ENCODE measurements around the gene OS9.
A peak's percentile ranks its signal among the peaks of the same experiment; 100 is the strongest.

The OS9 gene

DNA sequence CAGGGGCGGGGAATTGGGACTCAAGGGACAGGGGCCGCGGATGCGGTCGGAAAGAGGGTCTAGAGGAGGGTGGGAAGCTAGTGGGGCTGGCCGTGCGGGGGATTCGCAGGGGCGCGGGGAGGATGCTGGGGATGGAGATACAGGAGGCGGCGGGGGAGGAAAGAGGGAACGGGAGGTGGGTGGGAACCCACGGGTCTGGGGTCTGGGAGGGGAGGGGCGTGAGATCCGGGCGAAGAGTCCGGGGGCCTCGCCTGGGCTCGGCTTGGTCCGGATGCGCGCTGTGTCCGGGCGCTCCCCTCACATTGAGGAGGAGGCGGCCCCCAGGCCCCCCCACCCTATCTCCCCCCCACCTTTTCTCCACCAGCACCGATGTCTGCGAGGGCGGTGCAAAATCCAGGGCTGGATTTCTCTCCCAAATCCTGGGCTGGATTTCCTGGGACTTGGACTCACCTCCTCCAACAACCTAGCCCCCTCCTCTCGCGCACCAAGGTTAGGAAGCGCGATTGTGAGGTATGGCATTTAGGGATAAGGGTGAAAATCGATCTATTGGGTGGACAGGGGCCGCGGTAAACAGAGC is 44.8 kb downstream of the OS9 start, which contains the start of gene AGAP2 (continued):
- peak; percentile 54 for TF ChIP-seq ZBTB11 (tag by site-specific recombination; conservative IDR thresholded peaks at IDR 0.05; ENCODE audit: low read depth)
- peak; percentile 95 for TF ChIP-seq EGR2 (tag by site-specific recombination; IDR thresholded peaks at IDR 0.05; ENCODE audit: low read depth)
- TF ChIP-seq ZNF169 (tag by site-specific recombination; IDR thresholded peaks at IDR 0.05): no peak
- TF ChIP-seq KLF9 (tag by site-specific recombination; IDR thresholded peaks at IDR 0.05; ENCODE audit: low read depth): peak; percentile 48
- no peak for TF ChIP-seq ZNF221 (tag by site-specific recombination; IDR thresholded peaks at IDR 0.05; ENCODE audit: borderline replicate concordance)
- peak; percentile 57; the same call in 1 of the 2 replicates for TF ChIP-seq ZNF629 (tag by site-specific recombination; IDR thresholded peaks at IDR 0.05)
- TF ChIP-seq ZNF341 (tag by site-specific recombination; IDR thresholded peaks at IDR 0.05; ENCODE audit: low read depth): no peak
- TF ChIP-seq ZNF76 (tag by site-specific recombination; IDR thresholded peaks at IDR 0.05; ENCODE audit: borderline replicate concordance, low read depth): peak; percentile 56; the same call in 1 of the 2 replicates
- TF ChIP-seq ZNF830 (tag by site-specific recombination; IDR thresholded peaks at IDR 0.05; ENCODE audit: low read depth): no peak
- TF ChIP-seq MYNN (tag by site-specific recombination; IDR thresholded peaks at IDR 0.05; ENCODE audit: borderline replicate concordance): no peak
- no peak for TF ChIP-seq SCRT1 (tag by site-specific recombination; IDR thresholded peaks at IDR 0.05; ENCODE audit: borderline replicate concordance)
- TF ChIP-seq ZNF140 (tag by site-specific recombination; IDR thresholded peaks at IDR 0.05): no peak
- TF ChIP-seq MEIS1 (CRISPR knock-in tag; IDR thresholded peaks at IDR 0.05; ENCODE audit: borderline replicate concordance): no peak
- no peak for TF ChIP-seq ZNF155 (tag by site-specific recombination; IDR thresholded peaks at IDR 0.05)
- TF ChIP-seq, protein P1, sequence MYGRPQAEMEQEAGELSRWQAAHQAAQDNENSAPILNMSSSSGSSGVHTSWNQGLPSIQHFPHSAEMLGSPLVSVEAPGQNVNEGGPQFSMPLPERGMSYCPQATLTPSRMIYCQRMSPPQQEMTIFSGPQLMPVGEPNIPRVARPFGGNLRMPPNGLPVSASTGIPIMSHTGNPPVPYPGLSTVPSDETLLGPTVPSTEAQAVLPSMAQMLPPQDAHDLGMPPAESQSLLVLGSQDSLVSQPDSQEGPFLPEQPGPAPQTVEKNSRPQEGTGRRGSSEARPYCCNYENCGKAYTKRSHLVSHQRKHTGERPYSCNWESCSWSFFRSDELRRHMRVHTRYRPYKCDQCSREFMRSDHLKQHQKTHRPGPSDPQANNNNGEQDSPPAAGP (tag by site-specific recombination; IDR thresholded peaks at IDR 0.05): peak; percentile 72; the same call in 1 of the 2 replicates
- TF ChIP-seq KLF16 (tag by site-specific recombination; IDR thresholded peaks at IDR 0.05): no peak; the same call in none of the 2 replicates
- peak; percentile 97 for TF ChIP-seq ZFHX2 (tag by site-specific recombination; conservative IDR thresholded peaks at IDR 0.05)
- TF ChIP-seq, protein P2, sequence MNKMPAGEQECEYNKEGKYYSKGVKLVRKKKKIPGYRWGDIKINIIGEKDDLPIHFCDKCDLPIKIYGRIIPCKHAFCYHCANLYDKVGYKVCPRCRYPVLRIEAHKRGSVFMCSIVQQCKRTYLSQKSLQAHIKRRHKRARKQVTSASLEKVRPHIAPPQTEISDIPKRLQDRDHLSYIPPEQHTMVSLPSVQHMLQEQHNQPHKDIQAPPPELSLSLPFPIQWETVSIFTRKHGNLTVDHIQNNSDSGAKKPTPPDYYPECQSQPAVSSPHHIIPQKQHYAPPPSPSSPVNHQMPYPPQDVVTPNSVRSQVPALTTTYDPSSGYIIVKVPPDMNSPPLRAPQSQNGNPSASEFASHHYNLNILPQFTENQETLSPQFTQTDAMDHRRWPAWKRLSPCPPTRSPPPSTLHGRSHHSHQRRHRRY (tag by site-specific recombination; IDR thresholded peaks at IDR 0.05): no peak
- peak; percentile 27; the same call in 1 of the 2 replicates for TF ChIP-seq ZNF394 (tag by site-specific recombination; IDR thresholded peaks at IDR 0.05; ENCODE audit: borderline replicate concordance)
- peak; percentile 68 for TF ChIP-seq KLF8 (tag by site-specific recombination; IDR thresholded peaks at IDR 0.05)

DNA sequence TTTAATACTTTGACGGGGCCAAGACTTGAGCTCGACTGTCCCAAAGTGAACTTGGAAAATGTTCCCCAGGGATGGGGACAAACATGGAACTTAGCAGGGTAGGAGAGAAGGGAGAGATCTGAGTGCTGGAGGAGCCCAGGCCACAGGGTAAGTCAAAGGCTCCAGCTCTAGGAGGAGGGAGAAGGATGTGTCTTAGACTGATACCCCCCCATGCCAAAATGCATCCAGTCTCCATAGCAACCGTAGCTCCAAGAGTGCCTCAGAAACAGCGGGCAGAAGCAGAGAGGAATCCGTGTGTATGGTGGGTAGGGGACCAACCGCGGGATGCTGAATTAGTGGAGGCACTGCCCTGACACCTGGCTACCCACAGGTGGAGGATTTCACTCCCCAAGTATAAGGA is 45.5 kb downstream of the OS9 start:
- Histone ChIP-seq H3K36me3 (ENCODE audit: control insufficient read depth in 2 of 2, insufficient read depth in 1 of 2, low read length in 2 of 2) (no peaks in the 10 kb centered on the region), H3K4me1 (ENCODE audit: control insufficient read depth, insufficient read depth, low read length) (peaks cover 8% of the 10 kb centered on the region; the same call in 1 of the 2 replicates), H3K9me3 (ENCODE audit: control insufficient read depth, insufficient read depth, low read depth, low read length) (no peaks in the 10 kb centered on the region), H3K27ac (ENCODE audit: extremely low read depth, low read depth, low read length) (no peak overlapping the region), H3K4me3 (ENCODE audit: low read depth, low read length) (no peak overlapping the region)
- TF ChIP-seq KLF8 (tag by site-specific recombination; IDR thresholded peaks at IDR 0.05) (no peak), ZNF571 (tag by site-specific recombination; IDR thresholded peaks at IDR 0.05) (no peak)
- ChIA-PET CTCF (interaction anchor here (0.6 kb wide), 3 partner anchors 15 to 283 kb away, joined by 3 to 4 read pairs (median 3); no protein-coding TSS in a partner anchor), POLR2A (no interaction called here)

Measured in HEK293 (cell line).